GM18519 (cell line): ENCODE data around the gene OPCML.

Experiments used
- ATAC-seq: cut with Tn5 transposase; IDR thresholded peaks from one replicate; pipeline ENCODE4 v1.9.1; 2021; ENCODE audit warnings: mild to moderate bottlenecking, moderate library complexity; ENCODE audit not compliant: unreplicated experiment, low FRiP score

Gene OPCML

DNA sequence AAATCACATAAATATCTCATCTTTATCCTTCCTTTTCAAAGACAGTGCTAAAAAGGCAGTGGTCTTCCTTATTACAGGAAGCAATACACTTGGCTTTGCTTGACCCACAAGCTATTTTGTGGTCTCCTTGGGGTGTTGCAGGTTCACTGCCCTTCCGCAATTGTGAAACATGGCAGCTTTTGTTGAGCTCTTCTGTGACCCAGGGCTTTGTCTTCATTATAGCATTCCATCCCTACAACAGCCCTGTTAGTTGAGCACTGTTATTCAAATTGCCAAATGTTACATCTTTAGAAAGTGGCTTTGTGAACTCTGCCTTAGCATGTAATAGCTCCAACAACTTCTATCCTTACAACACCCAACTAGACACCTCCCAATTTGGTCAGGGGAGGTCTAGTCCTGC lies 107.1 kb downstream of the OPCML start:
- ATAC-seq = no peak

DNA sequence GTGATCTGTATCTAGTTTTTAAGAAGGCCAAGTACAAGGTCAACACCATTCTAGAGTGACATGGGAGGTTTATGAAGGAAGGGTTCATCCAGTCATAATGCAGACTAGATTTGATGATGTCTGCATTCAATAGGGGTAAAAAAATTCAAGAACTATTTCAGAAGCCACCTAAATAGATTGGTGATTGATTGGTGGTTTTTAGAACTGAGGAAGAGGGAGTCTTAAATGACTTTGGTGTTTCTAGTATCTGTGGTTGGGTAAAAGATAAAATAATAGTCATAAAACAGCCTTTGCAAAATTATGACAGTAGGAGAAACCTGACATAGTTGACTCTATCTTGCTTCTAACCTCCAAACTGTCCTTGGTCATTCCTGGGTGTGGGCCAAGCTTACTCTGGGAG lies 114.1 kb downstream of the OPCML start:
- no peak for ATAC-seq

DNA sequence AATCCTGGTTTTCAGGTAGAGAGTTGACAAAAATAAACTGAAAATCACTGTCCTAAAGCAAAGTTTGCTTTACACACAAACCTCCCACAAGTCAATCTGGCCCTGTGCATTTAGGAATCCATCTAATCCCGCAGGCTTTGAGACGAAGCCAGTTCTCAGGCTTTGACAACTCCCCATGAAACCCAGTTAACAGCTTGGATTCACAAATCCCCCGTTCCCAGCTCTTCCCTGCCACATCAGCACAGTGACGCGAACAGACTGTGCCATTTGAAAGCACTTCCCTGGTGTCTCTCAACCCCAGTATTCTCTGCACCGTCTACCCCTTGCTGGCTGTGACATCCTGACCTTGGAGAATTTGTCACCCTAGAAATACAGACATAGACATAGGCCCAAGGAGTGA lies 117.8 kb downstream of the OPCML start:
- no peak for ATAC-seq

DNA sequence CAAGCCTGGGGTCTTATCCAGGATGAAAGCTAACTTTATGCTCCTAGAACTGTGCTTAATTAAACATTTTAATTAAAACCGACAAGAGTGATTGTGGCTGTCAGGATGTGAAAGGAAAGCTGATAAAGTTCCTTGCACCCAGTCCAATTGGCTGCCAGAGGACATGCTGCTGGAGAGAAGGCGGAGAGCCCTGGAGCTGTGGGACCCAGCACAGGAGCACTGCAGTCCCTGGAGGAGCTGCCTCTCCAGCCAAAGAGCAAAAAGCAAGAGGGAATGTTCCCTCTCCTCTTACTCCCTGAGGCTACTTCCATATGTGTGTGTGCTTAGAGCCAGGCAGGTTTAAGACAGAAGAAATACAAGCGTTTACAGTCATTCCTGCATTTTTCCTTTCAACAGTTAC lies 118.6 kb downstream of the OPCML start:
- ATAC-seq = no peak

DNA sequence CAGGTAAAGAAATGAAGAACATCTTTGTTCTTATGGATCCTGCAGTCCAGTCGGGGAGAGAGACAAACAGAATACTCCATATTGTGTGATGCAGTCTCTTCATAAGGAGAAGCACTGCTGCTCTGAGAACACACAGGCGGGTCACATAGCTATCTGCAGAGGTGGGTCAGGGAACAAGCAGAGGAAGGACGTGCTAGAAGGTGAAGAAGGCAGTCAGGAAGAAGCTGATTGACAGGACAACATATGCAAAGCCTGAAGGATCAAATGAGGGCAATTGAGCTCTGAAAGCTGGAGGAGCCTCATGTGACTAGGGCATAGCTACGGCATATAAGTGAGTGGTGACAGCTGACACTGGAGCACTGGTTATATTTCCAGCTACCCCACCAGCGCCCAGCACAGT lies 122.5 kb downstream of the OPCML start:
- no peak for ATAC-seq

DNA sequence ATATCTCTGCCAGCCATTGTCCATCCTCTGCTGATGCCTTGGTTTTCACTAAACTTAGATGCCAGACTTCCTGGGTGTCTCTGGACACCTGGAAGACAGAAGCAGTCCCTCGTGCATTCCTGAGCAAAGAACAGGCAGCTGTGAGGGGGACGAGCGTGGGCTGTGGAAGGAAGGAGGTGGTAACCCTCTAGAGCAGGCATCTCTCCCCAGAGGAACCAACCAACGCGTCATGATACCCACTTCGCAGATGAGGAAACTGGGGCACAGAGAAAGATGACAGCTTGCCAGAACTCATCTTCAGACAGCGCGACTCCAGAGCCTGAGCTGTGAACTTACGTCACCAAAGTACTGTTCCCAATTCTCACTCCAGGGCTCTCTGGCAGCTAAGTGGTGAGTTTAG lies 123.4 kb downstream of the OPCML start:
- ATAC-seq = no peak

DNA sequence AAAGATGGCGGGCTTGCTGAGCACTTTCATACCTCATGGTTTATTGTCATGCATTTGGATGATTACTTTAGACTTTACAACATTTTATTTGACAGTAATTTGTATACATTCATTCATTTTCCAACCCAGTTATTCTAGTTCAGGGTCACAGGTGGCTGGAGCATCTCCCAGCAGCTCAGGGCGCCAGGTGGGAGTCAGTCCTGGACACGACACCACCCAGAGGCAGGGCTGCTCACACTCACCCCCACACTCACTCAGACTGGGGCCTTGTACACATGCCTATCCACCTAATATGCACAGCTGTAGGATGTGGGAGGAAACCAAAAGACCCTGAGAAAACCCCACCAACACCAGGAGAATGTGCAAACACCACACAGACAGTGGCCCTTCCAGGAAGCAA lies 123.9 kb downstream of the OPCML start:
- no peak for ATAC-seq

DNA sequence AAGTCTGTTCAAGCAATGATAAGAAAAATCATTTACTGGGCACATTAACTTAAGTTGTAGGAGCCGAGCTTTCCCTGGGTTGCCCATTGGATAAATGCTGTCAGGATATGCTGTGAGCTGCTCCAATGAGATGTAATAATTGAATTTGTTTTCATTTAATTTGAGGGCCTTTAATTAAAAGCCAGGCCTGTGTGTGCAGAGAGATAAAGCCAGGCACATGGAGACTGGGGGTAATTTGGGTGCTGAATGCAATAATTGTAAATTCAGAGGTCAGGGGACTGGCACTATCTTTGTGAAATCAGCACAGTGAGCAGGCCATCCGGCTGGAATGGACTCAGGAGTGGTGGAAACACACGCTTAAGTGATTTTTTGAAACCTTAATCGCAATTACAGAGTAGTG lies 125.8 kb downstream of the OPCML start:
- no peak for ATAC-seq

DNA sequence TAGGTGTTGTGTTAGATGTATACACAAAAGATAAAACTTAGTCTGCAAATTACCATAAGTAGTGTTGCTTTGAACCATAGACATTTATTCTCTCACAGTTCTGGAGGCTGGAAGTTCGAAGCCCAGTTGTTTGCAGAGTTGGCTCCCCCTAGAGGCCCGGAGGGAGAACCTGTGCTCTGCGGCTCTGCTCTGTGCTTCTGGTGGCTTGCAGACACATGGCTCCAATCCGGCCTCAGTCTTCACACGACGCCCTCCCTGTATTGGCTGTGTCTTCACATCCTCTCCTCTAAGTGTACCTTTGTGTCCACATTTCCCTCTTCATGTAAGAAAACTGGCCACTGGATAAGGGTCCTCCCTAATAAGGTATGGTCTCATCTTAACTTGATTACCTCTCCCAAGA lies 128.4 kb downstream of the OPCML start:
- ATAC-seq = no peak

DNA sequence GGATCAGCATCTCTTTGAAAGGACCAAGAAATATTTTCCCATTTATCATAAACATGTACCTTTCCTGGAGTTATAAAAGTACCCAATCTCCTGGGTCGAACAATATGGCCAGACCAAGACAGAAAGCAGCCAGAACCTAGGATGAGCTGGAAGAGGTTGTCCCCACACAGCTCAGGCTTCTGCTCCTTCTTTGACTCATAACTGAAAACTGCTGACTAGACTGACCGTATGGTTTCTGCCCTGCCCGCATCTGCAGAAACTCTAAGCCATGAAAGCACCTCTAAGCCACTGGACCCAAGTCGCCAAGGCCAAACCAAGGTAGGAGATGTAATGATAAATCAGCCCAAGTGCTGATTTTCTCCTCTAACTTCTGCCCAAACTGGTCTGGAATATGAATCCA lies 129.8 kb downstream of the OPCML start:
- no peak for ATAC-seq

DNA sequence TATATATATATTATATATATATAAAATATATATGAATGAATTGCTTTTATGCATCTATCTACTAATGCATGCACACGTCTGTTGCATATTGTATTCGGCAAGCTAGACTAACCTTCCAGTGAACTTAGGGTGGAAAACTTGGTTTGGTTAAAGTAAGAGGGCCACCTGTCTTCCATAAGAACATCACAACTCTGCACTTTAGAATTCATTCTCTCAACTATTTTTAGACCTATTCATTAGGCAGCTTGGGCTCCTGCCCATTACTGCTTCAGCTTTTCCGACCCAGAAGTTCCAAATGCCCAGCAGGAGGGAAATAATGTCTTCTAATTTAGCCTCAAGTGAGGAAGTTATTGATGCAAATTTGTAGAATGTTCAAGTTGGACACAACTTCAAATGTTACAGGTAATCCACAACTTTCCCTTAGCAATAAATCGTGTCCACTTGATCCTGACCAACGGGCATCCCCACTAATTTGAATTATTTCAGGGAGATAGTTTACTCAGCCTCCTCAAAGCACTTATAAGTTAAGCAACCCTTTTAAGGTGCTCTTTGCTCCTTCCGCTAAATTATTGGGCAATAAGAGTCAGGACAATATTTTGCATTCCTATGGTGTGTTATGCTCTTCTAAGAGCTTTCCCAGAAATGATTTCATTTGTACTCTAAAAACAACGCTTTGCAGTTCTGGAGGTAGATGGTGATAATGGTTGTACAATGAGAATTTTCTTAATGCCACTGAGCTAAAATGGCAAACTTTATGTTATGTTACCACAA lies 132.3 kb downstream of the OPCML start:
- ATAC-seq = no peak

DNA sequence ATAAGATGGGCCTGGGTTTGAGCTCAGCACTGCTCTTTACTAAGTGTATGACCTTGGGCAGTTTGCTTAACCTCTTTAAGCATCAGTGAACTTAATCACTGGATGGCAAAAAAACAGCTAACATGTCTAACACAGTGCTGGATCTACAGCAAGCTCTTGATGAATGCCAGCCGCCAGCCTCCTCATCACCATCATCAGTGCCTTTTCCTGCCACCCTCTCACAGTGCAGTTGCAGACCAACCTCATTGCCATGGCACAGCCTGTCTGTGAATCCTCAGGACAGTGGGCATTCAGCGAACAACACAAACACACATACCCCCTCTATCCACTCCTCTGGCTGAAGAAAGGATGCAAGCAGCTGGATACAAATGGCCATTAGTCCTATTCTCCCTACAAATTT lies 133.0 kb downstream of the OPCML start:
- ATAC-seq = no peak

DNA sequence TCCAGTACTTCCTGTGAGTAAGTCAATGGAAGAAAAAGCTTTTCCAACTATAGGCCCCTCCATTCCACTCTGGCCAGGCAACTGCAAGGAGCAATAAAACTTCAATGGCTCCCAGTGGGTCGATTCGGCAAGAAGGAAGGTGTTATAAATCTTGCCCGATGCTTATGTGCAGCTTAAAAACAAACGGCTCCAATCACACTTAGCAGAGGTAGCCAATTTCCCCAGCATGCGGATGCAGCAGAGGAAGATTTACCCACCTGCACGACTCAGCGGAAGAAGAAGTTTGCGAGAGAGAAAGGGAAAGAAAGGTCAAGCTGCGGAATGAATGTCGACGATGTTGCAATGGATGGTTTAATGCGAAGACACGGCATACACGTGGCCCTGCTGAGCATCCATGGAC lies 141.5 kb downstream of the OPCML start:
- no peak for ATAC-seq

DNA sequence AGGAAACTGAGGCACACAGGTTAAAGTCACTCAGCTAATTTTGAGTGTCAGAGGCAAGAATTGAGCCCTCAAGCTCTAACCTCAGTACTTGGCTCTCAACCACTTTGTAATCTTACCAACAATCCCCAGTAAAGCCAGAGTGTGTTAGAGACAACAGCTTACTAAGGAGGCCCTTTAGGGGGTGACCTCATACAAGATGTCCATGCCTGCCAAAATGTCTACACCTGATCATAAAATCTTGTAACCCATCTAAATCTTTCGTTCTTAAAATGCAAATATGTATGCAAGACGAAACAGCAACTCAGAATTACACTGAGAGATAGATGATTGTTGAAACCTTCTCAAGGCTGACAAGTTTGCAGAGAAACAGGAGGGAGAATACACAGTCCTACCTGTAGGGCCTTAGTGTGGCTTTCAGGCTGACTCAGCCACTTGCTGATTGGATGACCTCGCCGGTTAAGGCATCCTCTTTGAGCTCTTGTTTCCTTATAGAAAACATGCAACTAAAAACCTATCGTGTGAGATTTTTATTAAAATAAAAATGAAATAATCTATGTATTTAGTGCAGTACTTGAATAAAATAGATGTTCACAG lies 143.2 kb downstream of the OPCML start:
- peak; percentile 83 for ATAC-seq

DNA sequence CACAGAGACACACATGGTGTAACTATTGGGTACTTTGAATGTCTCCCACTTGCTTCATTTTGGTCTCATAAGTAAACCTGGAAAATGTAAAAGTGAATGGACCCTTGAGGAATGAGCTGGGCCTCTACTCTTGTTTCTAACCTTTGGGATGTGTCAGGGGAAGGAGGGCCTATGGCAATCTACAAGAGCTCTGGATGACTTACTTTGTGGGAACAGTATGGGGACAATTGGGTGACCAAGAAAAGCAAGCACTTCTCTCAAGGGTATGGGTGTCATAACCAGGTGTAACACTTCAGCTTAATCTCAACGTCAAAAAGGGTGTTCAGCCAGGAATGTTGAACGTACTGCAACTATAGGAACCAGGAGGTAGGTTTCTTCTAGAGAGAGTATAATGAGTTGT lies 144.0 kb downstream of the OPCML start:
- no peak for ATAC-seq

DNA sequence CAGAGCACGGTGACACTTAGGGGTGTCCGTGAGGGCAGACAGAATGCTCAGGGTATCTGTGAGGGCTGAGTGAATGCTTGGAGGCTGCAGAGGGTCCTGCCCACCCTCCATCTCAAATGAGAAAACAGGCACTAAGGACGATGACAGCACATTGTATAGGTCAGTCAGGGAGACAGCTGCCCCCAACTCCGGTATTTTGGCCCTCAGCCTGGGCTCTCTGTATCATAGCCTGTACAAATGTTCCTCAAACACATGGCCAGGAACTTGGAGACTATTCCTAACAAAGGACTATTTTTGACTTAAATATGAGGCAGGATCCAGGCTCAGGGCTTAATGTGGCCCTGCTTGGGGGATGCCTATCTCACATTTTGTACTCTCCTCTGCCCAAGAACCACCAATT lies 145.4 kb downstream of the OPCML start:
- no peak for ATAC-seq

DNA sequence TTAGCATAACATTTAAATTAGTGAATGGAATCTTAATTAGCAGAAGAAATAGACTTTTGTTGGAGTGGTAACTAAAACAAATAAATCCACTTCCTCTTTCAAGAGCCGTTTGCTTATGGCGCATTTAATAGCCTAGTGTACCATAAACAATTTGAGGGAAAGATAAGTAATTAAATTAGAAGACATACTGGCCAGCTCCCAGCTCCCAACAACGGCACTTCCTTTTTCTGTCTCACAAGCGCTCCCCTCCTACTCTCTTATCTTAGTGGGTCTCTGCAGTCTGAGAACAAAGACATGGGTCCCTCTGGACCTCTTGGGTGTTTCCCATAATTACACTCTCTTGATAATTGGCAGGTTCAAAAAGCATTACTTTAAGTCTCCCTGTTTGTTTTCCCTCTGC lies 146.0 kb downstream of the OPCML start:
- ATAC-seq = no peak

DNA sequence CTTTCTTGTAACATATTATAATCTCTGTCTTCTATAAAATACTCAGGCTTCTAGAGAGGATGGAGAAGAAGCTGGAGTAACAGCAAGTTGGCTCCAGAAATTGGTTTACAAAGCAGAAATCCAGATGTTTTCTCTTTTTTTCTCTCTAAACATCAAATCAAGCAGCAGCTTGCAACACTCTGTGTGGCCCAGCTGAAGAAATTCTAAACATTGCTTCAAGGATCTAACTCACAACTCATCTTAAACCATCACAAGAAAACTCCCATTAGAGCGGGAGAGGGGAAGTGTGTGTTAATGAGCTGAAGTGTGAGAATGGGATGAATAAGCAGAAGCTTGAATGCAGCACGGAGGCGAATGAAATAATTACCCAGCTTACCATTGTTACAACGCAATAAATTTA lies 146.5 kb downstream of the OPCML start:
- ATAC-seq = no peak

DNA sequence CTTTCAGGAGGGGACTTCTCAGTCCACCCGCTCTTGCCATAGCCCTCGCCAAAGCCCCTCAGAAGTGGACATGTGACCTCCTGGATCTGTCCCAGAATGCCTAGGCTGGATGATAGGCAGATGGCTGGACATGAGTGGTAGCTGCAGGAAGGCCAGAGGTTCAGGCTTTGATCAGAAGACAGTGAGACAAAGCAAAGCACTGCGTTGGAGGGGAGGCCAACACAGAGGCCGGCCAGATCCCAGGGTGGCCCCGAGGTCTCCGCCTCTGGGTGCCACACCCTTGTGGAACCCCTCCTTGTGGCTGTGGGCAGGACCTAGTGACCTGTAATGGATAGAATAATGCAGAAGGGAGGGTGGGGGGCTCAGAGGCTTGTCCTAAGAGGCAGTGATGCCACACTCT lies 147.6 kb downstream of the OPCML start:
- no peak for ATAC-seq

DNA sequence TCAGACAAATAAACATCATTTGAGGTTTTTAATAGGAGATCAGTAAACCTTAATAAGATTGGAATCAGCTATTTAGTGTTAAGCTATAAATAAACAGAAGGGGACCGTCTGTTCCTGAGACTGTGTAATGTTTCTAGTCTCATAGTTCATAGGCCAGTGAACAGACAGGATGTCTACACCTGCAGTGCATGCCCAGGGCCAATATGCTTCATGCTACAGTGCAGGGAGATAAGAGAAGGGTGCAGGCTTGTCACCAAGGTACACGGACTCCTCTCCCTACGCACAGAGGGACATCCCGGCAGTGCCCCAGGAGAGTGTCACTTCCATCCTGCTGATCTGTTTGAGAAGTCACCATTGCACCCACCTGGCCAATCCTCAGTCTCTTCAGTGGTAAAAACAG lies 148.6 kb downstream of the OPCML start:
- ATAC-seq = no peak

DNA sequence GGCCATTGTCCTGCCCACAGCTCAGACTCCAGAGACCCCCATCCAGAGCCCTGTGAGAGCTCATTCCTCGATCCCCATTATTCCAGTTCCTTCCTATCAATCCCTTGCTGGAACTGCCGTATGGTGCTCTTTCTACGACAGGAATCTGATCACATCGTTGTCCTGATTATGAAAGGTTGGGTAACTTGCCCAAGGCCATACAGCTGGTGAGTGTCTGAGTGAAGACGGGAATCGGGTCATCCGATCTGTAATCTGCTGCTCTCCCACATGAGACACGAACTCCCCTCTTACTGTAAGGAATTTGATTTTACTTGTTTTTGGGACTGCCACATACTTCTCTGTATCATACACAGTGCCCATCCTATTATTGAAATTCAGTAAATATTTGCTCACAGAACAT lies 149.1 kb downstream of the OPCML start:
- no peak for ATAC-seq

DNA sequence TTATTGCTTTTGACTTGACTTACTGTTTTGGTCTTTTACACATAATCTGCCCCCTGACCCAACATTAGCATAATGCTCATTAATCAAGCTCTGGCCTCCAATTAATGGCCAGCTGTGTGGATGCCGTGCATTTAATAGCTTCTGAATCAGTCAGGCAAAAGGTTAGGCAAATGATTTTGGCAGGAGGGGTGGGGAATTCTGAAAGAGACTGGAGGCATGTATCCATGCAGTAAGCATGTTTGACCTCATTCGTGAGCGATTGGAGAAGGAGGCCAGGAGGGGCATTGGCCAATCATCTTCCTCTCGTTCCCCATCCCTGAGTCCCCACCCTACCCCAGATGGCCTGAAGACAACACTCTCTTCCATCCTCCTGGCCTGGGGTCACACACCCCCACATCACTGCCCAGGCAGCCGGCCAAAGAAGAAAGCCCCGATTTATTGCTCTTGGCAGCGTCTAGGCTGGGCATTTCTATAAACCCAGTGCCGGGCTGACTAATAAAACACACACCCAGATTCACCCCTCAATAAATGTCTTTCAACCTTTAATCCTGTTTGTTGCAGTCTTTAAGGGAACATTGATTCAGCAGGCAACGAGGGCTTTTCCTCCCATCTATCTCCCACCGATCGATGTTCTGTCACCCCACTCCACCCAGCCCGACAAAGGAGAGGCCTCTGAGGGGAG lies 150.0 kb downstream of the OPCML start:
- no peak for ATAC-seq
